DOHH2 (cell line): ENCODE results near the gene GALNT2.

ENCODE experiments used
- H3F3A ChIP-seq: fragments of 200-600 bp; sonication (generic), shearing (Covaris generic); 2 replicates; pipeline ENCODE4 v1.6.0; 2016; ENCODE audit warnings: antibody characterized with exemption, mild to moderate bottlenecking; ENCODE audit not compliant: control insufficient read depth, insufficient read depth
- H3K27ac ChIP-seq: fragments of 200-600 bp; sonication (generic); 2 replicates; pipeline ENCODE4 v1.5.1; 2014; ENCODE audit warnings: low read depth, mild to moderate bottlenecking, low read length, moderate library complexity
- H3K27me3 ChIP-seq: fragments of 200-600 bp; sonication (generic); 2 replicates; pipeline ENCODE4 v1.6.1; 2014; ENCODE audit warnings: mild to moderate bottlenecking, low read length, mixed read lengths; ENCODE audit not compliant: control insufficient read depth
- H3K36me3 ChIP-seq: fragments of 200-600 bp; sonication (generic); 2 replicates; pipeline ENCODE4 v1.6.1; 2014; ENCODE audit warnings: mild to moderate bottlenecking, low read length, moderate library complexity, mixed read lengths; ENCODE audit not compliant: control insufficient read depth
- H3K4me1 ChIP-seq: fragments of 200-600 bp; sonication (generic); 2 replicates; pipeline ENCODE4 v1.6.1; 2014; ENCODE audit warnings: mild to moderate bottlenecking, low read length, mixed read lengths; ENCODE audit not compliant: control insufficient read depth
- H3K4me2 ChIP-seq: fragments of 200-600 bp; sonication (generic); 2 replicates; pipeline ENCODE4 v1.6.0; 2014; ENCODE audit warnings: mild to moderate bottlenecking, low read length, moderate library complexity
- H3K4me3 ChIP-seq: fragments of 200-600 bp; sonication (generic); 2 replicates; pipeline ENCODE4 v1.5.1; 2014; ENCODE audit warnings: mild to moderate bottlenecking, low read length, mixed read lengths
- H3K79me2 ChIP-seq: fragments of 200-600 bp; sonication (generic); 2 replicates; pipeline ENCODE4 v1.6.1; 2014; ENCODE audit warnings: mild to moderate bottlenecking, low read length, mixed read lengths; ENCODE audit not compliant: control insufficient read depth
- H3K9me2 ChIP-seq: fragments of 200-600 bp; sonication (generic); replicated peaks from 2 replicates; pipeline ENCODE4 v1.6.1; 2014; ENCODE audit warnings: mild to moderate bottlenecking, low read length, mixed read lengths; ENCODE audit not compliant: control insufficient read depth
- H3K9me3 ChIP-seq: fragments of 200-600 bp; sonication (generic); 2 replicates; pipeline ENCODE4 v1.6.1; 2014; ENCODE audit warnings: antibody characterized with exemption, low read length, mixed read lengths; ENCODE audit not compliant: control insufficient read depth, insufficient read depth
- H4K20me1 ChIP-seq: fragments of 200-600 bp; sonication (generic); 2 replicates; pipeline ENCODE4 v1.6.0; 2014; ENCODE audit warnings: low read depth, mild to moderate bottlenecking, antibody characterized with exemption, low read length, moderate library complexity; ENCODE audit not compliant: control insufficient read depth, insufficient read depth
- CTCF ChIP-seq: fragments of 200-600 bp; sonication (generic); IDR thresholded peaks from one replicate; pipeline ENCODE4 v1.5.1; 2014; ENCODE audit warnings: antibody characterized with exemption, mild to moderate bottlenecking, low read depth, low read length; ENCODE audit not compliant: poor library complexity, severe bottlenecking
- EZH2phosphoT487 ChIP-seq: fragments of 200-600 bp; sonication (generic); IDR thresholded peaks from 2 replicates; pipeline ENCODE4 v1.6.1; 2017; ENCODE audit warnings: borderline replicate concordance, mild to moderate bottlenecking, antibody characterized with exemption, low read length, moderate library complexity, mixed read lengths

The GALNT2 gene

GRCh38 chr1:230262867-230263567 lies 196.0 kb downstream of the GALNT2 start:
- H3K4me1 ChIP-seq: no peaks in the 10 kb centered on the region
- no peak overlapping the region for H3K4me3 ChIP-seq
- H3K9me2 ChIP-seq: no peaks in the 10 kb centered on the region
- H4K20me1 ChIP-seq: no peaks in the 10 kb centered on the region
- H3K79me2 ChIP-seq: no peaks in the 10 kb centered on the region
- H3K27me3 ChIP-seq: no peaks in the 10 kb centered on the region
- H3K4me2 ChIP-seq: no peak overlapping the region
- H3K36me3 ChIP-seq: peaks cover 11% of the 10 kb centered on the region
- H3F3A ChIP-seq: no peaks in the 10 kb centered on the region
- no peak overlapping the region for H3K27ac ChIP-seq
- no peaks in the 10 kb centered on the region for H3K9me3 ChIP-seq
- TF ChIP-seq CTCF: no peak
- no peak for TF ChIP-seq EZH2phosphoT487

- no peaks in the 10 kb centered on the region for H4K20me1 ChIP-seq
- H3K4me1 ChIP-seq: peaks cover 5% of the 10 kb centered on the region
- H3K27me3 ChIP-seq: no peaks in the 10 kb centered on the region
- H3K9me2 ChIP-seq: no peaks in the 10 kb centered on the region
- H3K36me3 ChIP-seq: peaks cover 9% of the 10 kb centered on the region
- no peak overlapping the region for H3K4me3 ChIP-seq
- H3K79me2 ChIP-seq: no peaks in the 10 kb centered on the region
- no peaks in the 10 kb centered on the region for H3F3A ChIP-seq
- no peak for TF ChIP-seq CTCF
- no peak for TF ChIP-seq EZH2phosphoT487
- H3K4me2 ChIP-seq: no peak overlapping the region
- H3K27ac ChIP-seq: no peak overlapping the region
- H3K9me3 ChIP-seq: no peaks in the 10 kb centered on the region
These were observed 196.6 kb downstream of the GALNT2 start for GRCh38 chr1:230263568-230264195.

- peaks cover 12% of the 10 kb centered on the region for H3K4me1 ChIP-seq
- H4K20me1 ChIP-seq: no peaks in the 10 kb centered on the region
- no peaks in the 10 kb centered on the region for H3K79me2 ChIP-seq
- peaks cover 6% of the 10 kb centered on the region; the same call in 1 of the 2 replicates for H3K36me3 ChIP-seq
- H3K27ac ChIP-seq: no peak overlapping the region
- H3K4me2 ChIP-seq: no peak overlapping the region
- H3F3A ChIP-seq: 0 out of 2 replicates have a peak, but pooled peaks cover under 1% of the 10 kb centered on the region
- no peaks in the 10 kb centered on the region for H3K27me3 ChIP-seq
- no peak for TF ChIP-seq CTCF
- no peak for TF ChIP-seq EZH2phosphoT487
- no peak overlapping the region for H3K4me3 ChIP-seq
- no peaks in the 10 kb centered on the region for H3K9me2 ChIP-seq
- H3K9me3 ChIP-seq: no peaks in the 10 kb centered on the region
These were observed 197.3 kb downstream of the GALNT2 start for GRCh38 chr1:230264342-230264741.
